Sigmoid colon (tissue), 4 donors: ENCODE data around the gene ALDH1L1.

Source experiments
- CTCF ChIP-seq, 4 experiments: fragments of 450-650 bp in 3 of 4; fragments of 200-600 bp in 1 of 4; IDR thresholded peaks; one replicate each; pipeline ENCODE4 v1.5.1; 2016 to 2019; ENCODE audit warnings: antibody characterized with exemption in 4 of 4, mild to moderate bottlenecking in 3 of 4, moderate library complexity in 2 of 4
- EP300 ChIP-seq, 4 donors: sonication (generic); formaldehyde crosslinking; IDR thresholded peaks; one replicate each; pipeline ENCODE4 v1.6.1; 2017; ENCODE audit warnings: antibody characterized with exemption in 4 of 4
- POLR2A ChIP-seq, 2 donors: fragments of 450-650 bp; IDR thresholded peaks; one replicate each; pipeline ENCODE4 v1.6.1; 2016; ENCODE audit warnings: antibody characterized with exemption in 2 of 2, mild to moderate bottlenecking in 2 of 2, moderate library complexity in 2 of 2

- TF ChIP-seq POLR2A (IDR thresholded peaks at IDR 0.05) (no peak), CTCF (IDR thresholded peaks at IDR 0.05) (no peak), EP300 (IDR thresholded peaks at IDR 0.05) (no peak)
Measured at GRCh38 chr3:126058666-126059065, 121.7 kb downstream of the ALDH1L1 start.
